ENCODE data around the gene VWA8. TPM values are rescaled to one million over a fixed set of nuclear protein-coding genes. Genes with fewer than 3 reads are reported as not detected.

The VWA8 gene
- total and polyA plus RNA-seq, 2 of the 8 experiments (the other 6 are each of a cell fraction or from before 2014, with no cell fraction given) = 5.9 to 19.6 TPM

DNA sequence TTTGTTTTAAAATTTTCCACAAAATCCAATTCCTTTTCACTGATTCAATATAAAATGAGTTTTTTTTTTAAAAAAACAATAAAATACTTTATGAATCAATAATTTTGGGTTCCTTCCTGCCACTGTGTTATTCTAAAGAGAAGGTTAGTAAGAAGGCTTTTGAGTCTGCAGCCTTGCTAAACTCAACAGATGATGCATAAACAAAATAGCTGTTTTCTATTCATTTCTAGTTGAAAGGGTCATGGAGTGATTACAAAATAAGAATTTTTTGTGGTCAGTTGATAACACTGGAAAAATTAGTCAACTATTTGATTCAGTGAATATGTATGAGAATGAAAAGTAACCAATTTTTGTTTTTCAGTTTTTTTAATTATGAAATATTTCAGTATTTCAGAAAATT is 169.9 kb downstream of the VWA8 start:
- Histone ChIP-seq H2AFZ (ENCODE audit: low read length) (no peak overlapping the region), H3K27ac (ENCODE audit: low read depth, low read length) (no peak overlapping the region), H2BK5ac (ENCODE audit: low read depth, low read length) (no peak overlapping the region), H3K4me2 (ENCODE audit: insufficient read depth in 1 of 2, low read depth in 2 of 2, low read length in 2 of 2) (no peak overlapping the region), H4K20me1 (replicated peaks in 1 of 2; ENCODE audit: control insufficient read depth in 1 of 2, insufficient read depth in 2 of 2, low read length in 2 of 2) (no peaks in the 10 kb centered on the region), H3K23ac (ENCODE audit: insufficient read length) (no peak overlapping the region), H3K56ac (replicated peaks; ENCODE audit: insufficient read length, low read depth, low read length) (no peak overlapping the region), H2BK20ac (ENCODE audit: low read length) (no peak overlapping the region), H3K9me3 (ENCODE audit: insufficient read depth in 2 of 2, low read depth in 1 of 2, low read length in 1 of 2) (no peaks in the 10 kb centered on the region), H4K91ac (replicated peaks; ENCODE audit: insufficient read length, low read length) (no peak overlapping the region), H3K79me1 (ENCODE audit: low read depth, low read length) (no peaks in the 10 kb centered on the region), H3K4ac (replicated peaks; ENCODE audit: insufficient read length, low read depth, low read length) (no peak overlapping the region), H3K4me1 (replicated peaks in 1 of 4; ENCODE audit: control insufficient read depth in 3 of 4, insufficient read depth in 4 of 4, low read length in 3 of 4) (no peaks in the 10 kb centered on the region), H2BK15ac (ENCODE audit: low read length) (no peak overlapping the region), H3K79me2 (ENCODE audit: control insufficient read depth in 1 of 2, insufficient read depth in 2 of 2, low read length in 2 of 2) (no peaks in the 10 kb centered on the region), H4K8ac (ENCODE audit: extremely low read depth, insufficient read depth, low read length) (no peak overlapping the region), H4K5ac (ENCODE audit: insufficient read length, low read depth, low read length) (no peak overlapping the region), H3K9ac (replicated peaks in 1 of 4; ENCODE audit: extremely low read depth in 1 of 4, low read depth in 3 of 4, low read length in 3 of 4) (no peak overlapping the region), H3K18ac (ENCODE audit: extremely low read depth, low read length) (no peak overlapping the region), H2BK12ac (ENCODE audit: low read depth, low read length) (no peak overlapping the region), H2BK120ac (replicated peaks; ENCODE audit: low read depth, low read length) (no peak overlapping the region), H2AK5ac (ENCODE audit: low read depth, low read length) (no peak overlapping the region), H3K27me3 (replicated peaks in 1 of 4; ENCODE audit: control insufficient read depth in 3 of 4, extremely low read depth in 1 of 4, insufficient read depth in 3 of 4, low read length in 3 of 4) (no peaks in the 10 kb centered on the region), H3K4me3 (ENCODE audit: extremely low read depth in 1 of 4, insufficient read depth in 2 of 4, low read depth in 3 of 4, low read length in 4 of 4) (no peak overlapping the region), H3K23me2 (ENCODE audit: low read depth, low read length) (no peaks in the 10 kb centered on the region), H3K14ac (ENCODE audit: insufficient read length) (no peak overlapping the region), H3K36me3 (ENCODE audit: control insufficient read depth in 2 of 4, insufficient read depth in 4 of 4, low read length in 3 of 4) (no peaks in the 10 kb centered on the region)
- DNase-seq (ENCODE audit: low read depth in 1 of 2, low spot score in 2 of 2) (no peak), FAIRE-seq (no peak)
- POLR2A ChIA-PET (ENCODE audit: partially characterized antibody) = no interaction called here
- CTCF ChIA-PET (ENCODE audit: partially characterized antibody) = no interaction called here
- TF ChIP-seq EGR1 (IDR thresholded peaks at IDR 0.05; ENCODE audit: borderline replicate concordance, low read depth, low read length) = no peak
- no peak for TF ChIP-seq SIX5 (IDR thresholded peaks at IDR 0.05; ENCODE audit: low read depth, low read length)
- TF ChIP-seq SP1 (IDR thresholded peaks at IDR 0.05; ENCODE audit: low read depth, low read length) = no peak
- TF ChIP-seq, protein P1, sequence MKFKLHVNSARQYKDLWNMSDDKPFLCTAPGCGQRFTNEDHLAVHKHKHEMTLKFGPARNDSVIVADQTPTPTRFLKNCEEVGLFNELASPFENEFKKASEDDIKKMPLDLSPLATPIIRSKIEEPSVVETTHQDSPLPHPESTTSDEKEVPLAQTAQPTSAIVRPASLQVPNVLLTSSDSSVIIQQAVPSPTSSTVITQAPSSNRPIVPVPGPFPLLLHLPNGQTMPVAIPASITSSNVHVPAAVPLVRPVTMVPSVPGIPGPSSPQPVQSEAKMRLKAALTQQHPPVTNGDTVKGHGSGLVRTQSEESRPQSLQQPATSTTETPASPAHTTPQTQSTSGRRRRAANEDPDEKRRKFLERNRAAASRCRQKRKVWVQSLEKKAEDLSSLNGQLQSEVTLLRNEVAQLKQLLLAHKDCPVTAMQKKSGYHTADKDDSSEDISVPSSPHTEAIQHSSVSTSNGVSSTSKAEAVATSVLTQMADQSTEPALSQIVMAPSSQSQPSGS (IDR thresholded peaks at IDR 0.05; ENCODE audit: low read length) = no peak
- no peak for TF ChIP-seq SRF (IDR thresholded peaks at IDR 0.05; ENCODE audit: low read depth, low read length)
- TF ChIP-seq, protein P2, sequence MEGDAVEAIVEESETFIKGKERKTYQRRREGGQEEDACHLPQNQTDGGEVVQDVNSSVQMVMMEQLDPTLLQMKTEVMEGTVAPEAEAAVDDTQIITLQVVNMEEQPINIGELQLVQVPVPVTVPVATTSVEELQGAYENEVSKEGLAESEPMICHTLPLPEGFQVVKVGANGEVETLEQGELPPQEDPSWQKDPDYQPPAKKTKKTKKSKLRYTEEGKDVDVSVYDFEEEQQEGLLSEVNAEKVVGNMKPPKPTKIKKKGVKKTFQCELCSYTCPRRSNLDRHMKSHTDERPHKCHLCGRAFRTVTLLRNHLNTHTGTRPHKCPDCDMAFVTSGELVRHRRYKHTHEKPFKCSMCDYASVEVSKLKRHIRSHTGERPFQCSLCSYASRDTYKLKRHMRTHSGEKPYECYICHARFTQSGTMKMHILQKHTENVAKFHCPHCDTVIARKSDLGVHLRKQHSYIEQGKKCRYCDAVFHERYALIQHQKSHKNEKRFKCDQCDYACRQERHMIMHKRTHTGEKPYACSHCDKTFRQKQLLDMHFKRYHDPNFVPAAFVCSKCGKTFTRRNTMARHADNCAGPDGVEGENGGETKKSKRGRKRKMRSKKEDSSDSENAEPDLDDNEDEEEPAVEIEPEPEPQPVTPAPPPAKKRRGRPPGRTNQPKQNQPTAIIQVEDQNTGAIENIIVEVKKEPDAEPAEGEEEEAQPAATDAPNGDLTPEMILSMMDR (IDR thresholded peaks at IDR 0.05; ENCODE audit: control extremely low read depth in 1 of 3, insufficient read depth in 1 of 3, low read depth in 1 of 3, low read length in 3 of 3) = no peak
- TF ChIP-seq BCL11A (IDR thresholded peaks at IDR 0.05; ENCODE audit: low read depth in 2 of 2, low read length in 2 of 2) = no peak
- TF ChIP-seq TAF1 (IDR thresholded peaks at IDR 0.05; ENCODE audit: low read depth, low read length) = no peak
- TF ChIP-seq MAFK (IDR thresholded peaks at IDR 0.05; ENCODE audit: low read depth, low read length) = no peak
- TF ChIP-seq, protein P3, sequence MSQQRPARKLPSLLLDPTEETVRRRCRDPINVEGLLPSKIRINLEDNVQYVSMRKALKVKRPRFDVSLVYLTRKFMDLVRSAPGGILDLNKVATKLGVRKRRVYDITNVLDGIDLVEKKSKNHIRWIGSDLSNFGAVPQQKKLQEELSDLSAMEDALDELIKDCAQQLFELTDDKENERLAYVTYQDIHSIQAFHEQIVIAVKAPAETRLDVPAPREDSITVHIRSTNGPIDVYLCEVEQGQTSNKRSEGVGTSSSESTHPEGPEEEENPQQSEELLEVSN (IDR thresholded peaks at IDR 0.05) = no peak
- no peak for TF ChIP-seq RFX5 (IDR thresholded peaks at IDR 0.05; ENCODE audit: borderline replicate concordance, low read depth, low read length)
- TF ChIP-seq CHD1 (IDR thresholded peaks at IDR 0.05; ENCODE audit: low read depth, low read length) = no peak
